ENCODE measurements around the gene BTAF1. TPM values are rescaled to one million over a fixed set of nuclear protein-coding genes. Genes with fewer than 3 reads are reported as not detected.

BTAF1 gene
- total RNA-seq (10 to 100 TPM; 31.0 to 50.7 (median 41.0) TPM), polyA plus RNA-seq (10 to 100 TPM; 13.0 to 26.6 TPM)
- long read RNA-seq, donor 1, partial matches to known transcripts = 46 of 115 reads
- long read RNA-seq, donor 1, other reads (novel, unspliced or antisense) = 69 of 115 reads
- long read RNA-seq, donor 2, full-length matches to known transcripts = 1 of 46 reads
- long read RNA-seq, donor 2, partial matches to known transcripts = 45 of 46 reads
- long read RNA-seq, donor 2, other reads (novel, unspliced or antisense) = 0 of 46 reads
- long read RNA-seq, donor 3, full-length matches to known transcripts = 8 of 28 reads
- long read RNA-seq, donor 3, partial matches to known transcripts = 6 of 28 reads
- long read RNA-seq, donor 3, other reads (novel, unspliced or antisense) = 14 of 28 reads

- peak; percentile 96 for TF ChIP-seq POLR2A (IDR thresholded peaks at IDR 0.05)
- TF ChIP-seq EP300 (IDR thresholded peaks at IDR 0.05) = peak; percentile 25
- peak in 1 of 3 donors; percentile 12 for TF ChIP-seq CTCF (IDR thresholded peaks at IDR 0.05)
- Histone ChIP-seq H3K4me3 (peak within 1 kb of the TSS; percentile 80), H3K36me3 (no peaks in the 10 kb centered on the region), H3K4me1 (ENCODE audit: insufficient read depth) (peaks cover 5% of the 10 kb centered on the region), H3K9me3 (no peaks in the 10 kb centered on the region), H3K27me3 (no peaks in the 10 kb centered on the region), H3K27ac (peak within 1 kb of the TSS; percentile 61 to 93)
- DNase-seq = peak; percentile 90 to 96 (median 93)
- intact Hi-C loops (cut with DNase I) = no loop called here
- WGBS, 3 donors = 0% methylated on average over 64 to 65 of the region's 65 CpGs
Measured at GRCh38 chr10:91923371-91924211, at the start of gene BTAF1. Gene BTAF1 (plus strand): TSS chr10:91923770. CDS start chr10:91924077, 307 bp downstream.

- no peaks in the 10 kb centered on the region for H3K36me3 ChIP-seq
Measured at GRCh38 chr10:91875156-91875555, 48.4 kb upstream of the BTAF1 start.

GRCh38 chr10:91875779-91876178 lies 47.8 kb upstream of the BTAF1 start:
- intact Hi-C loops (cut with DNase I) = no loop called here
- TF ChIP-seq CTCF (IDR thresholded peaks at IDR 0.05) (no peak), EP300 (IDR thresholded peaks at IDR 0.05) (no peak), POLR2A (IDR thresholded peaks at IDR 0.05) (no peak)
- H3K4me3 ChIP-seq = no peak overlapping the region
- no peaks in the 10 kb centered on the region for H3K9me3 ChIP-seq
- H3K27me3 ChIP-seq = no peaks in the 10 kb centered on the region
- DNase-seq = no peak
- WGBS, 3 donors = 74 to 79% (median 77%) methylated on average over 1 of the region's 1 CpG
- no peak overlapping the region for H3K27ac ChIP-seq
- no peaks in the 10 kb centered on the region for H3K4me1 ChIP-seq (ENCODE audit: insufficient read depth)
- H3K36me3 ChIP-seq = no peaks in the 10 kb centered on the region

More at GRCh38 chr10:91875156-91875555, 48.4 kb upstream of the BTAF1 start:
- Histone ChIP-seq H3K27ac (no peak overlapping the region), H3K4me1 (ENCODE audit: insufficient read depth) (no peaks in the 10 kb centered on the region), H3K27me3 (no peaks in the 10 kb centered on the region), H3K9me3 (no peaks in the 10 kb centered on the region), H3K4me3 (no peak overlapping the region)
- 85 to 96% (median 96%) methylated on average over 2 of the region's 2 CpGs for WGBS, 3 donors
- TF ChIP-seq EP300 (IDR thresholded peaks at IDR 0.05) (no peak), POLR2A (IDR thresholded peaks at IDR 0.05) (no peak), CTCF (IDR thresholded peaks at IDR 0.05) (no peak)
- DNase-seq = no peak
- intact Hi-C loops (cut with DNase I) = no loop called here

GRCh38 chr10:91879515-91880170 lies 43.9 kb upstream of the BTAF1 start:
- Histone ChIP-seq H3K27me3 (no peaks in the 10 kb centered on the region), H3K4me1 (ENCODE audit: insufficient read depth) (no peaks in the 10 kb centered on the region), H3K27ac (no peak overlapping the region), H3K4me3 (no peak overlapping the region), H3K9me3 (no peaks in the 10 kb centered on the region), H3K36me3 (no peaks in the 10 kb centered on the region)
- intact Hi-C loops (cut with DNase I) = no loop called here
- DNase-seq = no peak
- TF ChIP-seq CTCF (IDR thresholded peaks at IDR 0.05) (no peak), EP300 (IDR thresholded peaks at IDR 0.05) (no peak), POLR2A (IDR thresholded peaks at IDR 0.05) (no peak)
- WGBS, 3 donors = 53 to 67% (median 60%) methylated on average over 7 of the region's 7 CpGs
